Activated T-cell treated with anti-CD3 and anti-CD28 coated beads, Interleukin-2, amount 50 U/mL, for 72 hours (primary cell): ENCODE results near the gene NME9. TPM values are rescaled to one million over a fixed set of nuclear protein-coding genes. Genes with fewer than 3 reads are reported as not detected.

ENCODE experiments used
- ATAC-seq, 2 donors: fragments of 150-1000 bp; cut with Tn5 transposase; replicated peaks in 1 of 2; 2 replicates each; pipeline ENCODE4 v1.10.0; 2021; ENCODE audit warnings: moderate library complexity in 2 of 2, mild to moderate bottlenecking in 1 of 2
- DNase-seq, 2 donors: peaks; one replicate each; pipeline ENCODE4 v3.0.0; 2021 to 2022; ENCODE audit warnings: mixed read lengths in 1 of 2
- H3K27ac Mint-ChIP-seq: one replicate; pipeline ENCODE4 v1.8.0; 2022; ENCODE audit warnings: mild to moderate bottlenecking, moderate library complexity, mixed read lengths
- H3K27me3 Mint-ChIP-seq: one replicate; pipeline ENCODE4 v1.8.0; 2022; ENCODE audit warnings: low read depth, mixed read lengths
- H3K36me3 Mint-ChIP-seq, 2 donors: one replicate each; pipeline ENCODE4 v1.8.0; 2022; ENCODE audit warnings: mixed read lengths in 2 of 2, mild to moderate bottlenecking in 1 of 2; ENCODE audit not compliant: insufficient read depth in 2 of 2
- H3K4me1 Mint-ChIP-seq: one replicate; pipeline ENCODE4 v1.8.0; 2022; ENCODE audit warnings: low read depth, mixed read lengths
- H3K4me3 Mint-ChIP-seq, 2 donors: one replicate each; pipeline ENCODE4 v1.8.0; 2022; ENCODE audit warnings: mild to moderate bottlenecking in 2 of 2, mixed read lengths in 2 of 2, moderate library complexity in 2 of 2
- H3K9me3 Mint-ChIP-seq, 2 donors: one replicate each; pipeline ENCODE4 v1.8.0; 2022; ENCODE audit warnings: mixed read lengths in 2 of 2
- total RNA-seq, 2 donors: library from RNA; stranded (reverse); gene quantifications; one replicate each; pipeline ENCODE4 v1.2.3, GENCODE V29; 2022

The NME9 gene
- total RNA-seq, 2 donors from 2014 or later: 0.53 to 0.58 TPM

DNA sequence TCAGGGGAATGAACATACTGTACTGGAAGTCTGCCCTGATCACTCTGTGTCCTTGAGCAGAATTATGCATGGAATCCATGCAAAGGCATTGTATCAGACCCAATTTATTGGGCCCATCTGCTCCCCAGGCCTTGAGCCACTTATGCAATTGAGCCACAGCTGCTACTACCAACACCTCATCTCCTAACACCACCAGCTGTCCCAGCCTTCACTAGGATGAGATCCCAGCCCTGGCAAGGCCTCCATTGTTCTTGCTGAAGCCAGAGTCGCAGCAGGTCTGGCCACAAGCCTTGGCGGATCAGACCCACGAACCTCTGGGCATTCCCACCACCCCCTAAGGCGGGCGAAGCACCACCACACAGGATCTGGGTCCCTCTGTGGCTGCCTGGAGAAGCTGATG lies 9.2 kb upstream of the NME9 start:
- H3K27me3 Mint-ChIP-seq: no peaks in the 10 kb centered on the region
- no peak overlapping the region for H3K4me3 Mint-ChIP-seq
- DNase-seq: no peak
- H3K4me1 Mint-ChIP-seq: no peaks in the 10 kb centered on the region
- no peaks in the 10 kb centered on the region for H3K9me3 Mint-ChIP-seq
- H3K27ac Mint-ChIP-seq: no peak overlapping the region
- no peaks in the 10 kb centered on the region for H3K36me3 Mint-ChIP-seq
- ATAC-seq: no peak

DNA sequence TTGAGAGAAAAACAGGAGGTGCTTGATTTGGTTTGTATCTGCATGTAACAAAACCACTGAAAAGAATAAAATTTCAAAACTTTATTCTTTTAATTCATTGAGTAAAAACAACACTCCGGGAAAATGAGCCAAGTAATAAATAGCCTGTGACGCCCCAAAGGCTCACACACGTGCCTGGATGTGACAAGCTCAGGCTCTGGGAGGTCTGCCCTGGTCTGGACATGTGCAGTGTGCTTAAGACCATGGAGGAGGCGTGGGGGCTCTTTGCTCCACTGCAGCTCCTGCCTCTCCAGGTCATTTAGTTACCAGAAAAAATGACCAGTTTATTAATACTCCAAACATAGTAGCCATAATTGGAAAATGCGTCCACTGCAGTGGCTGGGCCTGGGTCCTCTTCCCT lies 8.6 kb upstream of the NME9 start:
- Mint-ChIP-seq H3K4me1 (no peaks in the 10 kb centered on the region), H3K4me3 (no peak overlapping the region), H3K27me3 (no peaks in the 10 kb centered on the region), H3K9me3 (no peaks in the 10 kb centered on the region), H3K27ac (no peak overlapping the region), H3K36me3 (no peaks in the 10 kb centered on the region)
- DNase-seq (no peak), ATAC-seq (no peak)

DNA sequence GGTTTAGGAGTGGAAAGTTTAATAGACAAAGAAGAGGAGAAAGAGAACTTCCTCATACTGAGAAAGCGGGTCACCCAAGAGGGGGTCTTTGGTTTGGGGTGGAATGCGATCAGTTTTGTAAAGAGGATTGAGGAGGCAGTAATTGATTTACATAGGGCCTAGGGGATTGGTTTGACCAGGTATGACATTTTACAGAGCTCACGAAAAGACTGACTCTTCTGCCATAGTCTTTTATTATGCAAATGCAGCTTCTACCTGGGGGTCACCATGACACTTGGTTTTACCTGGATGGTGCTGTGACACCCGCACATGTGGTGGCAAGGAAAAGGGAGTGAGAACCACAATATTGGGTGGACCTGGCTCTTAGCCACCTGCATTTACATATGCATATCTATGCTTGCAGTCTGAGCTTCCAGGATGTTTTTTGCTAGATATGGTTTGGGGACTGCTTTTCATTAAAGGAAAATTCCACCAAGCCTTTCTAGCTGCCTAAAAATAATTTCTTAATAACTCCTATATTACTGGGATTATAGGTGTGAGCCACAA lies 6.9 kb upstream of the NME9 start:
- Mint-ChIP-seq H3K36me3 (no peaks in the 10 kb centered on the region), H3K9me3 (no peaks in the 10 kb centered on the region), H3K4me3 (no peak overlapping the region), H3K27ac (no peak overlapping the region), H3K27me3 (no peaks in the 10 kb centered on the region), H3K4me1 (peaks cover 8% of the 10 kb centered on the region)
- no peak for ATAC-seq
- DNase-seq: no peak

GRCh38 chr3:138334608-138335007 lies 5.0 kb upstream of the NME9 start:
- no peak overlapping the region for H3K27ac Mint-ChIP-seq
- ATAC-seq (no peak), DNase-seq (no peak)
- no peaks in the 10 kb centered on the region for H3K36me3 Mint-ChIP-seq
- H3K27me3 Mint-ChIP-seq: no peaks in the 10 kb centered on the region
- H3K4me1 Mint-ChIP-seq: peaks cover 23% of the 10 kb centered on the region
- H3K4me3 Mint-ChIP-seq: no peak overlapping the region
- H3K9me3 Mint-ChIP-seq: no peaks in the 10 kb centered on the region

DNA sequence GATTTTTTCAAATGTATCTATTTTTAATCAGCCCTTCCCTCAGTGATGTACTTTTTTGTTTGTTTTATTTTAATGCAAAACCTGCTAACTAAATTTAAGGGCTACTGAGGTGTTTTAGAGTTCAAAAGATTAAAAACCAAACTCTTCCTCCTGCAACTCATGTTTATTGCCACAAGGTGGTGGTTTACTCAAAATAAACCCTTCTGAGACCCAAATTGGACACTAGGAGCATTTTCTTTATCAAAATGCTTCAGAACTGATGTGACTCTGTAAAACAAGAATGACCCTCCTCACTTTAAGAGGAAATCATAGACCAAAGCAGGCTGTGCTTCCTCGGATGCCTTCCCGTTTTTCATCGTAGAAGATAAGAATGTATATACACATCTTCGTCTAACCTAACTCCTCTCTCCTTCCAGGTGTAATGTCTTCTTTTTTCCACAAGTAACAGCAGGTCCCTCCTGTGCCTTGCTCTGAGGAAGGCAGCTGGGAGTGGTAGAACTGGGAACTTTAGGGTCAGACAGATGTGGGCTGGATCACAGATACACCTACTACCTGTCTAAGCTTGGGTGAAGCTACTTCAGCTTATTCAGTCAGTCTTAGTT lies 2.9 kb upstream of the NME9 start:
- DNase-seq (no peak), ATAC-seq (no peak)
- H3K36me3 Mint-ChIP-seq: no peaks in the 10 kb centered on the region
- peaks cover 41% of the 10 kb centered on the region for H3K4me1 Mint-ChIP-seq
- H3K4me3 Mint-ChIP-seq: no peak overlapping the region
- H3K27ac Mint-ChIP-seq: no peak overlapping the region
- no peaks in the 10 kb centered on the region for H3K9me3 Mint-ChIP-seq
- no peaks in the 10 kb centered on the region for H3K27me3 Mint-ChIP-seq

DNA sequence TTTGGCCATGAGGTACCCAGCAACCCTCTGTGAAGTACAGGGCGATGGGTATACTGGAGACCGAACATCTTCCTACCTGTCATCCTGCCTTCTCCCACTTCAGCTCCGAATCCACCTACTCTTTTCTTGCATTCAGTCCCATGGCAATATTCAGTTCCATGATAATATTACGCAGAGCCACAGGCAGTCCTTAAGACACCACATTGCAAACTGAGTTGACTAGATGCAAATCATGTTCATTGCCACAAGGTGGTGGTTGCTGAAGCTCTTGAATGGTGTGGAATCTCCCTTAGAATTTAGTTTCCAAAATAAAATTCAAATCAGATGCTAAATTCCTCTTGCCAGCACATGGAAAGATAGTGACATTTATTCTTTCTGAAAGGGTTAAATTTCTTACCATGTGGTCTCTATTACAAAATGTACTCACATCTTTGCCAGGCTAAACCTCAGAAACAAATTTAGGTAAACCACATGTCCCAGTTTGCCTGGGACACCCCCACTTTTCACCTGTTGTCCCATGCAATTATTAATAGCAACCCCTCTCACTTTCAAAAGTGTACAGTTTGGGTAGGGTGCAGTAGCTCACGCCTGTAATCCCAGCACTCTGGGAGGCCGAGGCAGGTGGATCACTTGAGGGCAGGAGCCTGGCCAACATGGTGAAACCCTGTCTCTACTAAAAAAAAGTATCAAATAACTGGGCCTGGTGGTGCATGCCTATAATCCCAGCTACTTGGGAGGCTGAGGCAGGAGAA lies 1.7 kb upstream of the NME9 start:
- no peaks in the 10 kb centered on the region for H3K36me3 Mint-ChIP-seq
- H3K27me3 Mint-ChIP-seq: no peaks in the 10 kb centered on the region
- DNase-seq: no peak
- no peak overlapping the region for H3K4me3 Mint-ChIP-seq
- H3K4me1 Mint-ChIP-seq: peaks cover 42% of the 10 kb centered on the region
- no peaks in the 10 kb centered on the region for H3K9me3 Mint-ChIP-seq
- no peak overlapping the region for H3K27ac Mint-ChIP-seq
- ATAC-seq: no peak

- Mint-ChIP-seq H3K27ac (peak overlapping the region; percentile 46), H3K27me3 (no peaks in the 10 kb centered on the region), H3K4me3 (peak overlapping the region; percentile 89 to 92), H3K9me3 (no peaks in the 10 kb centered on the region), H3K4me1 (peaks cover 44% of the 10 kb centered on the region), H3K36me3 (no peaks in the 10 kb centered on the region)
- no peak for ATAC-seq
- no peak for DNase-seq
Measured at GRCh38 chr3:138329984-138330293, 288 bp upstream of the NME9 start.

DNA sequence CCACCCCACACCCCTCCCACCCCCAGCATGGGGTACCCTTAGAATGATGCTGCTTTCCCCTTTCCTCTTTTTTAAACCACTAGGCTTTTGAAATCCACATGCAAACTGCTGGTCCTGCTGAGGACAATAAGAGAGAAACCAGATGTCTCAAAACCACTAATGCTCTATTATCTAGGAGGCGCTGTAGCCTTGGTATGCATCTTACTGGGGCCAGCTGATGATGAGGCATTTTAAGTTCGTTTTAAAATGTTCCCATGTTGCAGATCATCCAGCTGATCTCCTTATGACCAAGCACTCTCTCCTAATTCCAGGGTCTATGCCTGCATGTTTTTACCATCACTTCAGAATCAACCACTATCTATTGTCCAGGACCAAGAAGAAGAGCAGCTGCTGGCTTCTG lies 1.3 kb downstream of the NME9 start:
- Mint-ChIP-seq H3K27ac (peak overlapping the region; percentile 35), H3K9me3 (no peaks in the 10 kb centered on the region), H3K4me1 (peaks cover 60% of the 10 kb centered on the region), H3K4me3 (peak overlapping the region; percentile 89 to 92), H3K27me3 (no peaks in the 10 kb centered on the region), H3K36me3 (no peaks in the 10 kb centered on the region)
- no peak for DNase-seq
- ATAC-seq: no peak

DNA sequence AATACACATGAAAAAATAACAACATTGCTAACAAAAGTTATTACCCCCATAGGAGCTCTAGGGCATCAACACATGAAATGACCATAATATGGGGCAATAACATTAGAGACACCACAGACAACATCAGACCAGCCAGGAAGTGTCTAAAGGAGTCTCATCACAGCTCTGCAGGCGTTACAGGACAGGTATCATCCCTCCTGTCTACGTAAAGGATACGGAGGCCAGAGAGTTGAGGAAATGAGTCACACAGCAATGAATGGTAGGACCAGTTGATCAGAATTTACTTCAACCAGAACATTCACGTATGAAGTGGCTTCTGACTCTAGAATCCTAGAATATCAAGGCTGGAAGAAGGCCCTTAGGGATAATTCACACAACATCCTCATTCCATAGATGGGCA lies 1.8 kb downstream of the NME9 start:
- Mint-ChIP-seq H3K4me1 (peaks cover 65% of the 10 kb centered on the region), H3K36me3 (no peaks in the 10 kb centered on the region)

DNA sequence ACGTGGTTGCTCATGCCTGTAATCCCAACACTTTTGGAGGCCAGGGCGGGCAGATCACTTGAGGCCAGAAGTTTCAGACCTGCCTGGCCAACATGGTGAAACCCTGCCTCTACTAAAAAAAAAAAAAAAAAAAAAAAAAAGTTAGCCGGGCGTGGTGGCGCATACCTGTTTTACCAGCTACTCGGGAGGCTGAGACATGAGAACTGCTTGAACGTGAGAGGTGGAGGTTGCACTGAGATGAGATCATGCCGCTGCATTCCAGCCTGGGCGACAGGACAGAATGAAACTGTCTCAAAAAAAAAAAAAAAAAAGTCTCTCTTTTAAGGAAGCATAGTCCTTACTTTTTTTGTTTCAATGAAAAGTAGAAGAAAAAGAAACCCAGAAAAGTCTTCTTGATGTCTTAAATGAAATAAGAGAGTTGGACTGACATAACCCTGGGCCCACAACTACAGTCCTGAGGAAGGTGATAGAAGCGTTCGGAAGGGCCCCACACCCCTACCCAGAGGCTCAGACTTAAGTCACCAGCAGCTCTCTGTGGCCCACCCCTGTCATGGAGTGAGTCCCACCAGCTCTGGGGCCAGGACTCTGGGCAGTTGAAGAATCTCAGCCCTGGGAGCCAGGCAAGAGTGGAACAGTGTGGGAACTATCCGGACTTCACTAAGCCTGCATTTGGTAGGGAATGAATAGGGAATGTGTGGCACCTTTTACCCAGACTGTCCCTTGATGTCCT lies 2.6 kb downstream of the NME9 start:
- ATAC-seq (no peak), DNase-seq (no peak)
- Mint-ChIP-seq H3K9me3 (no peaks in the 10 kb centered on the region), H3K4me1 (peaks cover 59% of the 10 kb centered on the region), H3K36me3 (no peaks in the 10 kb centered on the region), H3K27ac (no peak overlapping the region), H3K27me3 (no peaks in the 10 kb centered on the region), H3K4me3 (no peak overlapping the region)

More for the DNA sequence above, 1.8 kb downstream of the NME9 start:
- H3K27ac Mint-ChIP-seq: no peak overlapping the region
- peak in 1 of 2 donors; percentile 18 for ATAC-seq
- no peaks in the 10 kb centered on the region for H3K27me3 Mint-ChIP-seq
- no peak for DNase-seq
- no peaks in the 10 kb centered on the region for H3K9me3 Mint-ChIP-seq
- H3K4me3 Mint-ChIP-seq: peak overlapping the region in 1 of 2 donors; percentile 89

DNA sequence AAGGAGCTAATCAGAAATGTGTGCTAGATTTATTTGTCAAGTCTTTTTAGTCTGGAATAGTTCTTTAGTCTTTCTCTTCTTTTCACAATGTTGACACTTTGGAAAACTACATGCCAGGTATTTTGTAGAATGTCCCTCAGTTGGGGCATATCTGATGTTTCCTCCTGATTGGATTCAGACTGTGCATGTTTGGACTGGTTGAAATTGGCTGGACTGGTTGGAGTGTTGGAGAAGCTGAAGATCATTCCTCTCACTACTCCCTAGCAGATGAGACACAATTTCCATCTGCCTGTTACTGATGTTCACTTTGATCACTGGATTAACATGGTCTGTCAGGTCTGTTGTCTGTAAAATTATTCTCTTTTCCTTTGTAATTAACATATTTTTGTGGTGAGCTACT lies 3.7 kb downstream of the NME9 start:
- no peak for DNase-seq
- Mint-ChIP-seq H3K9me3 (no peaks in the 10 kb centered on the region), H3K27ac (no peak overlapping the region), H3K4me1 (peaks cover 63% of the 10 kb centered on the region), H3K36me3 (no peaks in the 10 kb centered on the region), H3K27me3 (no peaks in the 10 kb centered on the region), H3K4me3 (no peak overlapping the region)
- no peak for ATAC-seq

DNA sequence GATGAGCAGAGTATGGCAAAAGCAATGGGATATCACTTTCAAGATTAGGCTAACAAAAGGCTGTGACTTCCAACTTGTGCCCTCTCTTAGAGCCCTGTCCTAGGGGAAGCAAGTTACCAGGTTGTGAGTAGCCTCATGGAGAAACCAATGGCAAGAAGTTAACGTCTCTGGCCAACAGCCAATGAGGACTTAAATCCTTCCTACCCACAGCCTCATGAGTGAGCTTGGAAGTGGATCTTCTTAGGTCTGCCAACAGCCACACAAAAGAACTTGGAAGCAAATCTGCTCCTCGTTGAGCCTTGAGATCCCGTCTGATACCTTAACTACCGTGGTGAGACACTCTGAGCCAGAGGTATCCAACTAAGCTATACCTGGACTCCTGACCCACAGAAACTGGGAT lies 5.7 kb downstream of the NME9 start:
- Mint-ChIP-seq H3K27me3 (no peaks in the 10 kb centered on the region), H3K4me1 (peaks cover 48% of the 10 kb centered on the region), H3K4me3 (no peak overlapping the region), H3K27ac (no peak overlapping the region), H3K9me3 (no peaks in the 10 kb centered on the region), H3K36me3 (no peaks in the 10 kb centered on the region)
- no peak for DNase-seq
- no peak for ATAC-seq

DNA sequence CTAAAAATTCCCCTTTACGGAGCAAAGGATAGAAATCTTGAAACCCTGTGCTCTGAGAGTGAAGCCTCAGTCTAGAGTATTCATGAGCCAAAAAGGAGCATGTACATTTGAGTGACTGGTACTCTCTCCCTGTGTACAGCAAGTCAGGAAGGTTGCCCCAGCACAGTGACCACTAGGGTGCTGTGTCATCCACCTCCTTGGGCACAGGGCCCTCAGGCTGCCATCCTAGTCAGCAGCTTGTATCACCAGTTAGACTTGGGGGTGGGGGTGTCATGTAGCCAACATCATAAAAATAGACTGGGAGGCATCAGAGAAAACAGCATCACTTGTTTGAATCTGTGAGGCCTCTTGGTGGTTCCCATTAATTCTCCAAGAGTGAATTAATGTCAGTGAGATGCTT lies 12.0 kb downstream of the NME9 start:
- ATAC-seq (no peak), DNase-seq (no peak)
- Mint-ChIP-seq H3K4me1 (peaks cover 8% of the 10 kb centered on the region), H3K27me3 (no peaks in the 10 kb centered on the region), H3K27ac (no peak overlapping the region), H3K9me3 (no peaks in the 10 kb centered on the region), H3K4me3 (no peak overlapping the region), H3K36me3 (no peaks in the 10 kb centered on the region)
